ENCODE results near the gene NELFB. TPM values are rescaled to one million over a fixed set of nuclear protein-coding genes. Genes with fewer than 3 reads are reported as not detected.
"Not testable (repeated sequence)": the region's sequence is repeated elsewhere in the genome, so short reads cannot be mapped to it uniquely, and the experiment has no call there.

NELFB gene
- total RNA-seq, 1 donor from 2014 or later: 48.3 TPM

GRCh38 chr9:137234055-137234697 is 21.0 kb upstream of the NELFB start:
- DNase-seq (ENCODE audit: low read depth): no peak

GRCh38 chr9:137234758-137235423 is 20.2 kb upstream of the NELFB start:
- no peak for DNase-seq (ENCODE audit: low read depth)

- DNase-seq (ENCODE audit: low read depth): no peak
These were observed 19.5 kb upstream of the NELFB start for GRCh38 chr9:137235424-137236237.

GRCh38 chr9:137236238-137236935 is 18.7 kb upstream of the NELFB start:
- peak; percentile 80 for DNase-seq (ENCODE audit: low read depth)

GRCh38 chr9:137236936-137237421 is 18.1 kb upstream of the NELFB start:
- DNase-seq (ENCODE audit: low read depth): peak; percentile 63

- DNase-seq (ENCODE audit: low read depth): peak; percentile 96
These were observed 17.1 kb upstream of the NELFB start for GRCh38 chr9:137237759-137238726.

- not testable (repeated sequence) for DNase-seq (ENCODE audit: low read depth)
These were observed 15.5 kb upstream of the NELFB start for GRCh38 chr9:137239541-137240200.

- DNase-seq (ENCODE audit: low read depth): peak; percentile 92
These were observed 14.7 kb upstream of the NELFB start for GRCh38 chr9:137240318-137240840.

- DNase-seq (ENCODE audit: low read depth): peak; percentile 100
These were observed 14.2 kb upstream of the NELFB start, which contains the start of gene TUBB4B for GRCh38 chr9:137240841-137241489. Gene TUBB4B (plus strand): TSS chr9:137241287. CDS start chr9:137241361, 74 bp downstream.

GRCh38 chr9:137241490-137242268 is 13.4 kb upstream of the NELFB start:
- DNase-seq (ENCODE audit: low read depth): peak; percentile 50

- no peak for DNase-seq (ENCODE audit: low read depth)
These were observed 12.6 kb upstream of the NELFB start for GRCh38 chr9:137242269-137243203.

- not testable (repeated sequence) for DNase-seq (ENCODE audit: low read depth)
These were observed 11.9 kb upstream of the NELFB start for GRCh38 chr9:137243266-137243625.

- no peak for DNase-seq (ENCODE audit: low read depth)
These were observed 11.3 kb upstream of the NELFB start for GRCh38 chr9:137243626-137244485.

GRCh38 chr9:137244486-137245449 is 10.4 kb upstream of the NELFB start:
- no peak for DNase-seq (ENCODE audit: low read depth)
